Panc1 (cell line): ENCODE results near the gene PPA1.

Source experiments
- POLR2AphosphoS5 ChIP-seq: IDR thresholded peaks from 2 replicates; pipeline ENCODE4 v1.6.1; 2012; ENCODE audit warnings: mild to moderate bottlenecking, low read depth, low read length, moderate library complexity
- SIN3A ChIP-seq: IDR thresholded peaks from 2 replicates; pipeline ENCODE4 v1.6.1; 2012; ENCODE audit warnings: low read depth, mild to moderate bottlenecking, low read length, moderate library complexity, borderline replicate concordance; ENCODE audit not compliant: insufficient read depth
- TCF7L2 ChIP-seq: IDR thresholded peaks from 2 replicates; pipeline ENCODE4 v1.6.1; 2011; ENCODE audit warnings: mild to moderate bottlenecking, low read depth, low read length, inconsistent platforms
- TF ChIP-seq, protein P1 (sequence below): fragments of 450-650 bp; IDR thresholded peaks from 2 replicates; pipeline ENCODE4 v1.5.1; 2017; ENCODE audit warnings: mild to moderate bottlenecking
- TF ChIP-seq, protein P2 (sequence below), 2 experiments: IDR thresholded peaks; 2 replicates each; pipeline ENCODE4 v1.6.1; 2011 to 2012; ENCODE audit warnings: low read depth in 2 of 2, control low read depth in 1 of 2, low read length in 1 of 2, mild to moderate bottlenecking in 1 of 2, moderate library complexity in 1 of 2; ENCODE audit not compliant: insufficient read depth in 1 of 2

DNA sequence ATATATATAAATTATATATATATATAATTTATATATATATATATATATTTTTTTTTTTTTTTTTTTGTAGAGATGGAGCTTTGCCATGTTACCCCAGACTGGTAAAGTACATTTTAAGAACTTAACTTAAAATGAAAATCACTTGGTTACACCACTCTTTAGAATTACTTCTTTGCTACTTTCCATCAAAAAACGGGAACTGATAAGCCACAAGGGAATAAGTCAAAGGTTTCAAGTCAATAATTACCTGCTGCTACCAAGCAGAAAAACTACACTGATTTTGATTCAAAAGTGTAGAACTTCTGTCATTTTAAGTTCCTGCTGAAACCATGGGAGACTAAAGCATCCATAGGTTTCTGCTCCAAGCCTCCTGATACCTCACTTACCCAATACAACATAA is 12.2 kb downstream of the PPA1 start:
- TF ChIP-seq SIN3A (no peak), POLR2AphosphoS5 (no peak), TCF7L2 (no peak)
- TF ChIP-seq, protein P1, sequence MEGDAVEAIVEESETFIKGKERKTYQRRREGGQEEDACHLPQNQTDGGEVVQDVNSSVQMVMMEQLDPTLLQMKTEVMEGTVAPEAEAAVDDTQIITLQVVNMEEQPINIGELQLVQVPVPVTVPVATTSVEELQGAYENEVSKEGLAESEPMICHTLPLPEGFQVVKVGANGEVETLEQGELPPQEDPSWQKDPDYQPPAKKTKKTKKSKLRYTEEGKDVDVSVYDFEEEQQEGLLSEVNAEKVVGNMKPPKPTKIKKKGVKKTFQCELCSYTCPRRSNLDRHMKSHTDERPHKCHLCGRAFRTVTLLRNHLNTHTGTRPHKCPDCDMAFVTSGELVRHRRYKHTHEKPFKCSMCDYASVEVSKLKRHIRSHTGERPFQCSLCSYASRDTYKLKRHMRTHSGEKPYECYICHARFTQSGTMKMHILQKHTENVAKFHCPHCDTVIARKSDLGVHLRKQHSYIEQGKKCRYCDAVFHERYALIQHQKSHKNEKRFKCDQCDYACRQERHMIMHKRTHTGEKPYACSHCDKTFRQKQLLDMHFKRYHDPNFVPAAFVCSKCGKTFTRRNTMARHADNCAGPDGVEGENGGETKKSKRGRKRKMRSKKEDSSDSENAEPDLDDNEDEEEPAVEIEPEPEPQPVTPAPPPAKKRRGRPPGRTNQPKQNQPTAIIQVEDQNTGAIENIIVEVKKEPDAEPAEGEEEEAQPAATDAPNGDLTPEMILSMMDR = no peak
- TF ChIP-seq, protein P2, sequence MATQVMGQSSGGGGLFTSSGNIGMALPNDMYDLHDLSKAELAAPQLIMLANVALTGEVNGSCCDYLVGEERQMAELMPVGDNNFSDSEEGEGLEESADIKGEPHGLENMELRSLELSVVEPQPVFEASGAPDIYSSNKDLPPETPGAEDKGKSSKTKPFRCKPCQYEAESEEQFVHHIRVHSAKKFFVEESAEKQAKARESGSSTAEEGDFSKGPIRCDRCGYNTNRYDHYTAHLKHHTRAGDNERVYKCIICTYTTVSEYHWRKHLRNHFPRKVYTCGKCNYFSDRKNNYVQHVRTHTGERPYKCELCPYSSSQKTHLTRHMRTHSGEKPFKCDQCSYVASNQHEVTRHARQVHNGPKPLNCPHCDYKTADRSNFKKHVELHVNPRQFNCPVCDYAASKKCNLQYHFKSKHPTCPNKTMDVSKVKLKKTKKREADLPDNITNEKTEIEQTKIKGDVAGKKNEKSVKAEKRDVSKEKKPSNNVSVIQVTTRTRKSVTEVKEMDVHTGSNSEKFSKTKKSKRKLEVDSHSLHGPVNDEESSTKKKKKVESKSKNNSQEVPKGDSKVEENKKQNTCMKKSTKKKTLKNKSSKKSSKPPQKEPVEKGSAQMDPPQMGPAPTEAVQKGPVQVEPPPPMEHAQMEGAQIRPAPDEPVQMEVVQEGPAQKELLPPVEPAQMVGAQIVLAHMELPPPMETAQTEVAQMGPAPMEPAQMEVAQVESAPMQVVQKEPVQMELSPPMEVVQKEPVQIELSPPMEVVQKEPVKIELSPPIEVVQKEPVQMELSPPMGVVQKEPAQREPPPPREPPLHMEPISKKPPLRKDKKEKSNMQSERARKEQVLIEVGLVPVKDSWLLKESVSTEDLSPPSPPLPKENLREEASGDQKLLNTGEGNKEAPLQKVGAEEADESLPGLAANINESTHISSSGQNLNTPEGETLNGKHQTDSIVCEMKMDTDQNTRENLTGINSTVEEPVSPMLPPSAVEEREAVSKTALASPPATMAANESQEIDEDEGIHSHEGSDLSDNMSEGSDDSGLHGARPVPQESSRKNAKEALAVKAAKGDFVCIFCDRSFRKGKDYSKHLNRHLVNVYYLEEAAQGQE (IDR thresholded peaks at IDR 0.05; ENCODE audit: insufficient read depth in 1 of 2, low read depth in 2 of 2, low read length in 1 of 2) = no peak
